HepG2 (cell line): ENCODE results near the gene TMEM141. TPM values are rescaled to one million over a fixed set of nuclear protein-coding genes. Genes with fewer than 3 reads are reported as not detected.

Experiments
- ATM ChIP-seq: fragments of 450-650 bp; IDR thresholded peaks from 2 replicates; pipeline ENCODE4 v1.7.1; 2017; ENCODE audit warnings: mild to moderate bottlenecking, borderline replicate concordance
- FOSL2 ChIP-seq: sonication (generic); formaldehyde crosslinking; IDR thresholded peaks from 2 replicates; pipeline ENCODE4 v1.4.0; 2020; ENCODE audit warnings: missing genetic modification reagents
- FOXK1 ChIP-seq: sonication (generic); formaldehyde crosslinking; IDR thresholded peaks from 2 replicates; pipeline ENCODE4 v1.4.0; 2020; ENCODE audit warnings: low read depth, missing genetic modification reagents, borderline replicate concordance
- HMGXB4 ChIP-seq, 2 experiments: sonication (generic) in 1 of 2; formaldehyde crosslinking in 1 of 2; IDR thresholded peaks; 2 replicates each; pipeline versions ENCODE4 v1.4.0 to v1.6.1; 2018 to 2020; ENCODE audit warnings: missing genetic modification reagents in 2 of 2, borderline replicate concordance in 1 of 2, low read depth in 1 of 2, mild to moderate bottlenecking in 1 of 2, missing biosample characterization in 1 of 2
- HOXD1 ChIP-seq: sonication (generic); formaldehyde crosslinking; IDR thresholded peaks from 2 replicates; pipeline ENCODE4 v1.5.0; 2020; ENCODE audit warnings: missing genetic modification reagents
- IRF9 ChIP-seq: sonication (generic); formaldehyde crosslinking; IDR thresholded peaks from 2 replicates; pipeline ENCODE4 v1.8.0; 2022; ENCODE audit warnings: missing genetic modification reagents, mild to moderate bottlenecking, borderline replicate concordance
- KDM5A ChIP-seq: fragments of 200-600 bp; sonication (generic); IDR thresholded peaks from 2 replicates; pipeline ENCODE4 v1.7.0; 2018; ENCODE audit warnings: antibody characterized with exemption, mild to moderate bottlenecking, low read length, borderline replicate concordance
- KLF12 ChIP-seq: sonication (generic); formaldehyde crosslinking; IDR thresholded peaks from 2 replicates; pipeline ENCODE4 v1.4.0; 2020; ENCODE audit warnings: missing genetic modification reagents, borderline replicate concordance
- MYC ChIP-seq: sonication (generic); formaldehyde crosslinking; IDR thresholded peaks from 2 replicates; pipeline ENCODE4 v1.9.0; 2021; ENCODE audit warnings: missing genetic modification reagents, borderline replicate concordance
- PITX1 ChIP-seq: sonication (generic); formaldehyde crosslinking; IDR thresholded peaks from 2 replicates; pipeline ENCODE4 v1.5.1; 2020; ENCODE audit warnings: mild to moderate bottlenecking, missing genetic modification reagents
- SRSF9 ChIP-seq: fragments of 200-400 bp; formaldehyde crosslinking; IDR thresholded peaks from 2 replicates; pipeline ENCODE4 v1.6.1; 2018; ENCODE audit warnings: borderline replicate concordance, mild to moderate bottlenecking, low read depth, low read length; ENCODE audit not compliant: insufficient read depth, poor library complexity, severe bottlenecking
- TCF12 ChIP-seq, 2 experiments: fragments of 450-650 bp in 1 of 2; sonication (generic) in 1 of 2; formaldehyde crosslinking in 1 of 2; IDR thresholded peaks; 2 replicates each; pipeline versions ENCODE4 v1.6.1 to v1.8.0; 2017 to 2022; ENCODE audit warnings: antibody characterized with exemption in 1 of 2, mild to moderate bottlenecking in 1 of 2, missing genetic modification reagents in 1 of 2, moderate library complexity in 1 of 2
- YEATS2 ChIP-seq: sonication (generic); formaldehyde crosslinking; IDR thresholded peaks from 2 replicates; pipeline ENCODE4 v1.4.0; 2020; ENCODE audit warnings: missing genetic modification reagents, borderline replicate concordance
- ZBTB3 ChIP-seq: sonication (generic); formaldehyde crosslinking; IDR thresholded peaks from 2 replicates; pipeline ENCODE4 v1.4.0; 2020; ENCODE audit warnings: low read depth, mild to moderate bottlenecking, moderate library complexity, missing genetic modification reagents, borderline replicate concordance
- ZFP1 ChIP-seq: IDR thresholded peaks from 2 replicates; pipeline ENCODE4 v1.6.1; 2016
- ZNF17 ChIP-seq: sonication (generic); formaldehyde crosslinking; IDR thresholded peaks from 2 replicates; pipeline ENCODE4 v1.5.0; 2020; ENCODE audit warnings: mild to moderate bottlenecking, missing genetic modification reagents
- ZNF275 ChIP-seq: sonication (generic); formaldehyde crosslinking; IDR thresholded peaks from 2 replicates; pipeline ENCODE4 v1.8.0; 2022; ENCODE audit warnings: missing genetic modification reagents, mild to moderate bottlenecking, inconsistent platforms, borderline replicate concordance
- ZNF281 ChIP-seq: sonication (generic); formaldehyde crosslinking; IDR thresholded peaks from 2 replicates; pipeline ENCODE4 v1.4.0; 2020; ENCODE audit warnings: missing genetic modification reagents, borderline replicate concordance
- ZNF567 ChIP-seq: sonication (generic); formaldehyde crosslinking; IDR thresholded peaks from 2 replicates; pipeline ENCODE4 v1.8.1; 2023; ENCODE audit warnings: mild to moderate bottlenecking, missing genetic modification reagents, borderline replicate concordance
- ZNF674 ChIP-seq: sonication (generic); formaldehyde crosslinking; IDR thresholded peaks from 2 replicates; pipeline ENCODE4 v1.5.0; 2020; ENCODE audit warnings: low read depth, mild to moderate bottlenecking, missing genetic modification reagents
- ZNF703 ChIP-seq: sonication (generic); formaldehyde crosslinking; IDR thresholded peaks from 2 replicates; pipeline ENCODE4 v1.5.1; 2020; ENCODE audit warnings: missing genetic modification reagents, mild to moderate bottlenecking, moderate library complexity, borderline replicate concordance
- ZNF75D ChIP-seq: sonication (generic); formaldehyde crosslinking; IDR thresholded peaks from 2 replicates; pipeline ENCODE4 v1.8.1; 2023; ENCODE audit warnings: missing genetic modification reagents, mild to moderate bottlenecking, borderline replicate concordance
- ZNF776 ChIP-seq: sonication (generic); formaldehyde crosslinking; IDR thresholded peaks from 2 replicates; pipeline ENCODE4 v1.4.0; 2020; ENCODE audit warnings: mild to moderate bottlenecking, missing genetic modification reagents
- polyA plus RNA-seq, 8 experiments: library from polyadenylated mRNA; depleted of rRNA in 3 of 8; stranded (reverse) in 7 of 8; unstranded in 1 of 8; fragments of >200 nt; fragmentation: Illumina TruSeq in 4 of 8; extraction: Trizol in 4 of 8; gene quantifications; 2 replicates each; pipeline versions ENCODE4 v1.2.1 to v1.2.3, GENCODE V29; 2011 to 2016; ENCODE audit warnings: low read depth in 4 of 8, missing spikeins in 1 of 8, mixed read lengths in 1 of 8; ENCODE audit not compliant: insufficient read depth in 1 of 8
- total RNA-seq, 5 experiments: library from RNA; depleted of rRNA; stranded (reverse); fragments of >200 nt; fragmentation: Illumina TruSeq; extraction: Trizol; gene quantifications; 2 replicates each; pipeline ENCODE4 v1.2.3, GENCODE V29; 2016; ENCODE audit warnings: low read depth in 1 of 5

Gene TMEM141
- total and polyA plus RNA-seq, 2 of the 13 experiments (the other 11 are each of a cell fraction or from before 2014, with no cell fraction given) = 81.0 to 202 TPM

- TF ChIP-seq IRF9 (CRISPR knock-in tag) = no peak
- no peak for TF ChIP-seq MYC (CRISPR knock-in tag)
- TF ChIP-seq FOSL2 (CRISPR knock-in tag) = no peak
- TF ChIP-seq TCF12 (IDR thresholded peaks at IDR 0.05) = no peak
- TF ChIP-seq TCF12 (CRISPR knock-in tag; IDR thresholded peaks at IDR 0.05) = no peak
- no peak for TF ChIP-seq ZNF776 (CRISPR knock-in tag)
- TF ChIP-seq ZNF703 (CRISPR knock-in tag) = no peak
- no peak for TF ChIP-seq ZNF674 (CRISPR knock-in tag)
- no peak for TF ChIP-seq ZBTB3 (CRISPR knock-in tag)
- TF ChIP-seq SRSF9 = no peak
- TF ChIP-seq ZNF275 (CRISPR knock-in tag) = no peak
- TF ChIP-seq KDM5A = no peak
- TF ChIP-seq YEATS2 (CRISPR knock-in tag) = no peak
- TF ChIP-seq ZNF281 (CRISPR knock-in tag) = no peak
- no peak for TF ChIP-seq ZFP1
- no peak for TF ChIP-seq ZNF567
- no peak for TF ChIP-seq PITX1 (CRISPR knock-in tag)
- TF ChIP-seq ZNF75D (CRISPR knock-in tag) = no peak
- no peak for TF ChIP-seq FOXK1 (CRISPR knock-in tag)
- no peak for TF ChIP-seq ZNF17 (CRISPR knock-in tag)
- peak; percentile 25; the same call in 1 of the 2 replicates for TF ChIP-seq ATM
- no peak for TF ChIP-seq HOXD1 (CRISPR knock-in tag)
- no peak for TF ChIP-seq KLF12 (CRISPR knock-in tag)
- TF ChIP-seq HMGXB4 (CRISPR knock-in tag; IDR thresholded peaks at IDR 0.05; ENCODE audit: borderline replicate concordance in 1 of 2, low read depth in 1 of 2) = 0 out of 4 replicates have a peak, but pooled peaks of 1 of the 2 experiments have one; percentile 4
These were observed 26.1 kb upstream of the TMEM141 start (continued) for GRCh38 chr9:136765041-136765440.
